ENCODE data around the gene ZNF23.

GRCh38 chr16:71493213-71493612, 31.2 kb upstream of the ZNF23 start:
- TF ChIP-seq CTCF (IDR thresholded peaks at IDR 0.05) = no peak
- TF ChIP-seq POLR2A (IDR thresholded peaks at IDR 0.05) = no peak
